Neural cell (in vitro differentiated cells): Measurements from ENCODE around the gene ACP7. TPM values are rescaled to one million over a fixed set of nuclear protein-coding genes. Genes with fewer than 3 reads are reported as not detected.

Experiments used
- H2AFZ ChIP-seq: fragments of 200-600, 300-800 bp; sonication (generic), shearing (Covaris generic); 2 replicates; pipeline ENCODE4 v1.6.0; 2014; ENCODE audit warnings: low read depth, mild to moderate bottlenecking, antibody characterized with exemption, low read length, moderate library complexity
- H3F3A ChIP-seq: fragments of 200-600 bp; shearing (Covaris generic); 2 replicates; pipeline ENCODE4 v1.6.1; 2016; ENCODE audit warnings: mild to moderate bottlenecking, moderate library complexity, mixed read lengths, antibody characterized with exemption, low read length; ENCODE audit not compliant: insufficient read depth, poor library complexity, severe bottlenecking
- H3K27ac ChIP-seq: fragments of 200-600, 300-800 bp; sonication (generic), shearing (Covaris generic); 2 replicates; pipeline ENCODE4 v1.5.1; 2014; ENCODE audit warnings: mild to moderate bottlenecking, low read length, moderate library complexity
- H3K27me3 ChIP-seq: fragments of 300-800, 200-600 bp; sonication (generic), shearing (Covaris generic); 2 replicates; pipeline ENCODE4 v1.6.0; 2014; ENCODE audit warnings: mild to moderate bottlenecking, low read depth, low read length, moderate library complexity; ENCODE audit not compliant: insufficient read depth
- H3K36me3 ChIP-seq: fragments of 300-800, 200-600 bp; sonication (generic), shearing (Covaris generic); 2 replicates; pipeline ENCODE4 v1.5.1; 2014; ENCODE audit warnings: mild to moderate bottlenecking, antibody characterized with exemption, low read length, moderate library complexity; ENCODE audit not compliant: insufficient read depth
- H3K4me2 ChIP-seq: fragments of 300-800, 200-600 bp; sonication (generic), shearing (Covaris generic); 2 replicates; pipeline ENCODE4 v1.6.0; 2014; ENCODE audit warnings: mild to moderate bottlenecking, low read length
- H3K4me3 ChIP-seq: fragments of 300-800, 200-600 bp; sonication (generic), shearing (Covaris generic); 2 replicates; pipeline ENCODE4 v1.5.1; 2014; ENCODE audit warnings: mild to moderate bottlenecking, low read length, moderate library complexity
- H3K79me2 ChIP-seq: fragments of 200-600 bp; shearing (Covaris generic); replicated peaks from 2 replicates; pipeline ENCODE4 v1.6.0; 2014; ENCODE audit warnings: mild to moderate bottlenecking, low read length, moderate library complexity; ENCODE audit not compliant: insufficient read depth
- H3K9ac ChIP-seq: fragments of 300-800, 200-600 bp; sonication (generic), shearing (Covaris generic); 2 replicates; pipeline ENCODE4 v1.6.1; 2016; ENCODE audit warnings: mild to moderate bottlenecking, low read length, mixed read lengths
- H3K9me2 ChIP-seq: fragments of 200-600 bp; shearing (Covaris generic); 2 replicates; pipeline ENCODE4 v1.6.1; 2016; ENCODE audit warnings: mild to moderate bottlenecking, low read length, mixed read lengths; ENCODE audit not compliant: insufficient read depth
- H3K9me3 ChIP-seq: fragments of 200-600, 300-800 bp; sonication (generic), shearing (Covaris generic); 2 replicates; pipeline ENCODE4 v1.6.1; 2016; ENCODE audit warnings: mild to moderate bottlenecking, mixed run types, low read length, moderate library complexity, mixed read lengths
- H4K20me1 ChIP-seq: fragments of 200-600 bp; shearing (Covaris generic); 2 replicates; pipeline ENCODE4 v1.6.1; 2016; ENCODE audit warnings: mild to moderate bottlenecking, mixed run types; ENCODE audit not compliant: insufficient read depth
- CTCF ChIP-seq: fragments of 450-650 bp; IDR thresholded peaks from 2 replicates; pipeline ENCODE4 v1.5.1; 2014; ENCODE audit warnings: antibody characterized with exemption, mild to moderate bottlenecking, moderate library complexity; ENCODE audit not compliant: poor library complexity, severe bottlenecking
- EP300 ChIP-seq: fragments of 450-650 bp; conservative IDR thresholded peaks from 2 replicates; pipeline ENCODE4 v1.6.1; 2014; ENCODE audit warnings: antibody characterized with exemption, mild to moderate bottlenecking, moderate library complexity; ENCODE audit not compliant: poor library complexity, severe bottlenecking
- EZH2 ChIP-seq: fragments of 200-600, 300-800 bp; shearing (Covaris generic), sonication (generic); IDR thresholded peaks from 2 replicates; pipeline ENCODE4 v1.6.1; 2014; ENCODE audit warnings: antibody characterized with exemption, low read length, borderline replicate concordance, mild to moderate bottlenecking; ENCODE audit not compliant: insufficient read depth, poor library complexity, severe bottlenecking
- MXI1 ChIP-seq: fragments of 450-650 bp; conservative IDR thresholded peaks from 2 replicates; pipeline ENCODE4 v1.6.1; 2014; ENCODE audit warnings: antibody characterized with exemption, mild to moderate bottlenecking; ENCODE audit not compliant: poor library complexity, severe bottlenecking
- POLR2AphosphoS5 ChIP-seq: IDR thresholded peaks from 2 replicates; pipeline ENCODE4 v1.6.1; 2012
- RAD21 ChIP-seq: fragments of 450-650 bp; conservative IDR thresholded peaks from 2 replicates; pipeline ENCODE4 v1.6.1; 2014; ENCODE audit warnings: antibody characterized with exemption, mild to moderate bottlenecking, moderate library complexity
- SMC3 ChIP-seq: fragments of 450-650 bp; conservative IDR thresholded peaks from 2 replicates; pipeline ENCODE4 v1.6.1; 2014; ENCODE audit warnings: antibody characterized with exemption, mild to moderate bottlenecking, moderate library complexity; ENCODE audit not compliant: poor library complexity
- TAF1 ChIP-seq: IDR thresholded peaks from 2 replicates; pipeline ENCODE4 v1.6.1; 2012; ENCODE audit warnings: low read depth
- polyA plus RNA-seq: library from polyadenylated mRNA; depleted of rRNA; stranded (reverse); fragments of >200 nt; gene quantifications from 2 replicates; pipeline ENCODE4 v1.2.3, GENCODE V29; 2014
- TF ChIP-seq, protein P1 (sequence below): IDR thresholded peaks from 2 replicates; pipeline ENCODE4 v1.6.1; 2012; ENCODE audit warnings: borderline replicate concordance

Gene ACP7
- polyA plus RNA-seq, 1 donor from 2014 or later = not detected

DNA sequence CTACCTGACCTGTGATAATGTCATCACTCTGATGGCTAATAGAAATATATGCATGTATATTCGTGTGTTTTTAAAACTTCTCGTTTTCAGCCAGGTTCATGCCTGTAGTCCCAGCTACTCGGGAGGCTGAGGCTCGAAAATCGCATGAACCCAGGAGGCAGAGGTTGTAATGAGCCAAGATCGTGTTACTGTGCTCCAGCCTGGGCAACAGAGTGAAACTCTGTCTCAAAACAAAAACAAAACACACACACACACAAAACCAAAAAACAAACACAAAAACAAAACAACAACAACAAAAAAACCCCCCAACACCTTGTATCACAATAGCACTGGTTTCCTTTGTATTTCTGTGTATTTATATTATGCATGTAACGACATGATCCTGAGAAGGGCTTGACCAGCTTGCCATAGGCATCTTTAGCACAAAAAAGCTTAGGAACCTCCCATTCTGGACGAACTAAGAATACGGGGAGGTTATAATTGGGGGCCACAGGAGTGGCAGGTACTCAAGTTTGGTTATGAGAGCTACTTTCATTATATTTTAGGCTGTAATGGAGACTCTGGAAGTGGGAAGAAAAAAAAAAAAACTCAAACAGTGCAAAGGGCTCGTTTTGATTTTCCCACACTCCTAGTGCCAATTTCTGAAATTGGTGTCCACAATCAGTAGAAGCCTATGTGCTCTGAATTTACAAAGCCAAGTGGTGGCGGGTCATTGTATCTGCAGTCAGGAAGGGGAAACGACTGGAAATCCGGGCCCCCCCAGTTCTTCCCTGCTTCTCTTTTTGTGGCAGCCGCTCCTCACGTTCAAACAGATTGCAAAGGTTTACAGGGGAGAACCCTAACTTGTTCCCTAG, 1.2 kb upstream of the ACP7 start:
- no peak overlapping the region for H3K9ac ChIP-seq
- no peaks in the 10 kb centered on the region for H3K79me2 ChIP-seq
- H3K27ac ChIP-seq = no peak overlapping the region
- H3K4me2 ChIP-seq = no peak overlapping the region
- no peak overlapping the region for H2AFZ ChIP-seq
- TF ChIP-seq RAD21 (no peak), TAF1 (no peak), EZH2 (no peak), SMC3 (no peak)
- TF ChIP-seq, protein P1, sequence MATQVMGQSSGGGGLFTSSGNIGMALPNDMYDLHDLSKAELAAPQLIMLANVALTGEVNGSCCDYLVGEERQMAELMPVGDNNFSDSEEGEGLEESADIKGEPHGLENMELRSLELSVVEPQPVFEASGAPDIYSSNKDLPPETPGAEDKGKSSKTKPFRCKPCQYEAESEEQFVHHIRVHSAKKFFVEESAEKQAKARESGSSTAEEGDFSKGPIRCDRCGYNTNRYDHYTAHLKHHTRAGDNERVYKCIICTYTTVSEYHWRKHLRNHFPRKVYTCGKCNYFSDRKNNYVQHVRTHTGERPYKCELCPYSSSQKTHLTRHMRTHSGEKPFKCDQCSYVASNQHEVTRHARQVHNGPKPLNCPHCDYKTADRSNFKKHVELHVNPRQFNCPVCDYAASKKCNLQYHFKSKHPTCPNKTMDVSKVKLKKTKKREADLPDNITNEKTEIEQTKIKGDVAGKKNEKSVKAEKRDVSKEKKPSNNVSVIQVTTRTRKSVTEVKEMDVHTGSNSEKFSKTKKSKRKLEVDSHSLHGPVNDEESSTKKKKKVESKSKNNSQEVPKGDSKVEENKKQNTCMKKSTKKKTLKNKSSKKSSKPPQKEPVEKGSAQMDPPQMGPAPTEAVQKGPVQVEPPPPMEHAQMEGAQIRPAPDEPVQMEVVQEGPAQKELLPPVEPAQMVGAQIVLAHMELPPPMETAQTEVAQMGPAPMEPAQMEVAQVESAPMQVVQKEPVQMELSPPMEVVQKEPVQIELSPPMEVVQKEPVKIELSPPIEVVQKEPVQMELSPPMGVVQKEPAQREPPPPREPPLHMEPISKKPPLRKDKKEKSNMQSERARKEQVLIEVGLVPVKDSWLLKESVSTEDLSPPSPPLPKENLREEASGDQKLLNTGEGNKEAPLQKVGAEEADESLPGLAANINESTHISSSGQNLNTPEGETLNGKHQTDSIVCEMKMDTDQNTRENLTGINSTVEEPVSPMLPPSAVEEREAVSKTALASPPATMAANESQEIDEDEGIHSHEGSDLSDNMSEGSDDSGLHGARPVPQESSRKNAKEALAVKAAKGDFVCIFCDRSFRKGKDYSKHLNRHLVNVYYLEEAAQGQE = no peak
- no peaks in the 10 kb centered on the region for H4K20me1 ChIP-seq
- H3K9me3 ChIP-seq = no peaks in the 10 kb centered on the region
- H3K36me3 ChIP-seq = no peaks in the 10 kb centered on the region
- no peaks in the 10 kb centered on the region for H3K9me2 ChIP-seq
- peaks cover 38% of the 10 kb centered on the region for H3K27me3 ChIP-seq
- H3F3A ChIP-seq = no peaks in the 10 kb centered on the region
- H3K4me3 ChIP-seq = no peak overlapping the region

GRCh38 chr19:39083599-39083982, 577 bp upstream of the ACP7 start:
- TF ChIP-seq MXI1 (no peak), EP300 (no peak), POLR2AphosphoS5 (no peak), RAD21 (no peak), CTCF (no peak), EZH2 (no peak), SMC3 (no peak), TAF1 (no peak)
- TF ChIP-seq, protein P1 = no peak
- H3K9ac ChIP-seq = no peak overlapping the region
- no peak overlapping the region for H3K4me2 ChIP-seq
- H3F3A ChIP-seq = no peaks in the 10 kb centered on the region
- H3K9me3 ChIP-seq = no peaks in the 10 kb centered on the region
- no peaks in the 10 kb centered on the region for H3K36me3 ChIP-seq
- H3K27ac ChIP-seq = no peak overlapping the region
- H3K79me2 ChIP-seq = no peaks in the 10 kb centered on the region
- no peaks in the 10 kb centered on the region for H4K20me1 ChIP-seq
- peak overlapping the region; percentile 58 for H3K4me3 ChIP-seq
- peaks cover 38% of the 10 kb centered on the region for H3K27me3 ChIP-seq
- no peaks in the 10 kb centered on the region for H3K9me2 ChIP-seq
- H2AFZ ChIP-seq = no peak overlapping the region
